Astrocyte of the hippocampus (primary cell): Measurements from ENCODE around the gene PACSIN3.

ENCODE experiments used
- DNase-seq: peaks from one replicate; pipeline ENCODE4 v3.0.0; 2011; ENCODE audit warnings: low read depth, low spot score

The PACSIN3 gene

DNA sequence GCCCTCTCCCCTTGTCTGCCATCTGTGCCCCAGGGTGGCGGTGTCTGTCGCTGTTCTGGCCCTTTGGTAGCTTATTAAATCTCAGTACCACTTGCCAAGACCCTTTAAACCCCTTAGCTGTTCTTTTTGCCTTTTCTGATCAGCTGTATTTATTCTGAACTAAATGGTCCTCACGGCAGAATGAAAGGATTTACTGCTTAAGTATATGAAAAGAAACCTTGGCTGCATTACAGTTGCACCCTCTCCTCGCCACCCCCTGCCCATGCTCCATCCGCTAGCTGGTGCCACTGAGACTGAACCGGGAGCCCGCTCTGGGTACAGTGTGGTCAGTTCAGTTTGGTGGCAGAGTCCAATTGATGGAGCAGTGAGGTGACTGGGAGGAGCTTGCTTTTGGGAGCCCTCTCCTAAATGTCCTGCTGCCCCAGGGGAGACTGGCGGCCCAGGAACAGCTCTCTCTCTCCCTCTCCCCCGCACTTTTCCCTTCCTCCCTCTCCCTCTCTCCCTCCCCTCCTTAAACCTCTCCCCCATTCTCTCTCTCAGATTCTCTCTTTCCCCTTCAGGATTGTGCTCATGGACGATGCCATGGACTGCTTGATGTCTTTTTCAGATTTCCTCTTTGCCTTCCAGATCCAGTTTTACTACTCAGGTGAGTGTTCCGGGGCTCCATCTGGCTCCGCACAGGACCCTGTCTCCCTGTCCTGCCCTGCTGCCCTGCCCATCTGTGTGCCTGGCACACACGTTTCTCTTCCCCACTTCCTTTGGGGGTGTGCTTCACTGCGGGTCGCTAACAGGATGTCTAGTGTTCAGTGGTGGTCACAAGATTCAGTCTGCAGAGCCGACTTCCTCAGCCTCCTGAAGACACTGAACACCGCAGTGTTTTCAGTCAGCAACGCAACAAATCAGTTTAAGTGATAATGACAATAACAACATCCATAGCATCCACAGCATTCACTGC, 31.3 kb downstream of the PACSIN3 start:
- no peak for DNase-seq

- peak; percentile 89 for DNase-seq
Measured at GRCh38 chr11:47152953-47153950, 33.0 kb downstream of the PACSIN3 start.

DNA sequence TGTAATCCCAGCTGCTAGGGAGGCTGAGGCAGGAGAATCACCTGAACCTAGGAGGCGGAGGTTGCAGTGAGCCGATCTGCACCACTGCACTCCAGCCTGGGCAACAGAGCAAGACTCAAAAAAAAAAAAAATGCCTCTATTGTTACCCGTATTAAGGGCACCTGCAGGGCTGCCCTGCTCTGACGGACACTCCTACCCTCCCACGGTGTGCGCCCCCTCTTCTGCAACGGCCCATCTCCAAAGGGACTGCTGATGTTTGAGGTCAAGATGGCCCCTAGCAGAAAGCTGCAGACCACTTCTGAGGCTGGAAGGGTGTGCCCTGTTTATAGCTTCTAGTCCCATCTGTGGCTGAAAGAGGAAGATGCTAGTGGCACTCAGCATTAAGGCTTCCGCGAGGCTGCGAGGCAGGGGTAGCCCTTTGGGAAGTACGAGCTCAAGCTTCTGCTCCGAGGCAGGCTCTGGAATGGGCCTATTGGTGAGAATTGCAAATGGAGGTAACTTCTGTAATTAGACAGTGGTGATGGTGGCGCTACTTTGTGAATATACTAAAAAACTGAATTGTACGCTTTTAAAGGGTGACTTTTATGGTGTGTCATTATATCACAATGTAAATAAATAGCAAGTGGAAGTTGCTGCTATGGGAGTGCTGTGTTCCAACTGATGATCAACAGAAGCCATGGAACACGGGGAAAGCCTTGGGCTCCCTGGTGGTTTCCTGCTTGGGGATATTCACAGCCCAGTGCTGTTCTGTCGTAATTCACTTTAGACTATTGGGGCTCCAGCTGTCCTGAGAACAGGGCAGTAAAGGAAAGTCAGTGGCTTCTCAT, 33.9 kb downstream of the PACSIN3 start:
- no peak for DNase-seq

DNA sequence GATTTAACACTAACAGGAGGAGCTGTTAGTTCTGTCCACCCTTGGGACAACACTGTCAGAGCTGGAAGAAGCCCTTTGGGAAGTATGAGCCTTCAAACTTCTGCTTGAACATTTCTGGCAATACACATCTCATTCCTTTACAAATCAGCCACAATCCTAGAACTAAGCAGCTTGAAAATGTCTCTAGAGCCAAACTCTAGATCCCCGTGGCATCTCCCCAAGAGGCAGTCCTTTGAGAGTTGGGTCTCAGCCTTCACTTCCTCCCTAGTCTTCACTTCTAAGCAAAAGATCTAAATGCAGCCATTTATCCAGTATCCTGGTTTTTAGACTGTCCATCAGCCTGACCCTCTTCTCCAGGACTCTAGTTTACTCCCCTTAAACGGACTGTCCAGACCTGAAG, 36.5 kb downstream of the PACSIN3 start:
- DNase-seq = no peak

GRCh38 chr11:47148903-47149531, 37.2 kb downstream of the PACSIN3 start:
- DNase-seq = no peak

- no peak for DNase-seq
Measured at GRCh38 chr11:47148270-47148669, 38.0 kb downstream of the PACSIN3 start.

DNA sequence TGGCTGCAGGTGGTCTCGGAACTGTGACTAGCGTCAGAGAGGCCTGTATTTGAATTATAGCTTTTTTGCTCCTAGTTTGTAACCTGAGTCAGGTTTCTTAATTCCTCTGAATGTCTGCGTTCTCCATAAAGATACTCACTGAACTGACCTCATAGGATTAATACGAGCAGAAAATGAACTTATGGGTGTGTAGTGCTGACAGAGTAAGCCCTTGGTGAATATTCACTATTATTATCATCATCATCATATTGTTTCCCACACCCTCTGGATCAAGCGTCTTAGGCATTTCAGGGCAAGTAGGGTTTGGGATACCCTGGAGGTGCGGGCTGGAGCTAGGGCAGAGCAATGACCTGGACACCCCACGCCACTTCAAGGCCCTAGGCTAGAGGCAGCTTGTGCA, 38.6 kb downstream of the PACSIN3 start:
- DNase-seq = no peak

- DNase-seq = no peak
Measured at GRCh38 chr11:47147250-47147649, 39.0 kb downstream of the PACSIN3 start.

- DNase-seq = no peak
Measured at GRCh38 chr11:47144541-47144940, 41.7 kb downstream of the PACSIN3 start.

DNA sequence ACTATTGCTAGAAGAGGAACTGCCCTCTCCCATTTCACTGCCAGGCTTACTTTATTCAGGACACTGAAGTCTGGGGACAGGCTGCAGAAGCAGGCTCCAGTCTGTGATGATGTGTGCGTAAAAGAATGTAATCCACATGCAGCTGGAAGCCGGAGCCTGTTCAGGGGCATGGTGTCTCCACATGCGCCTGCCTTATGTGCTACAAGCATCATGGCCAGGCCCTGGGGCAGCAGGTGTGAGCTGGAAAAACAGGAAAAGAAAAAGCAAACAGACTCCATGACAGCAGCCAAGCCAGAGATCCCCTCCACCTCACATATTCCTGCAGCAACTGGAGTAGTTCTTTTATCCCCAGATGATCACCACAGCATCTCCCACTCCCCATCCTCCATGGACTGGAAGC, 42.9 kb downstream of the PACSIN3 start:
- peak; percentile 71 for DNase-seq

DNA sequence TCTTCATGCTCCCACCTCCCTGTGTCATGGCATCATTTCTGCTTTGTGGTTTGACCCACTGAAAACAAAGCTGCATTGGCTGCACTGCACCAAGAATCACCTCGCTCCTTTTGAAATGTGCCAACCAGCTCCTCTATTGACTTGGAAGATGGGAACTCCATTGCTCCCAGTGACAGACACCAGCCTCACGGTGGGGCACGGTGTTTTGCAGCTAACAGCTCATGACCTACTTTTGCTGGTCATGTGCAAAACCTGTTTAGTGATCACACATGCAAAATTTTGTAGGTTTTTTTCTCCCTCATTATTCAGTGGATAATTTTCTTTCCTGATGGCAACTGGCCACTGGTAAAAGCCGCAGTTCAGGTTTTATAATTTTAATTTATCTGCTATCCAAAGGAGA, 46.4 kb downstream of the PACSIN3 start:
- DNase-seq = no peak

DNA sequence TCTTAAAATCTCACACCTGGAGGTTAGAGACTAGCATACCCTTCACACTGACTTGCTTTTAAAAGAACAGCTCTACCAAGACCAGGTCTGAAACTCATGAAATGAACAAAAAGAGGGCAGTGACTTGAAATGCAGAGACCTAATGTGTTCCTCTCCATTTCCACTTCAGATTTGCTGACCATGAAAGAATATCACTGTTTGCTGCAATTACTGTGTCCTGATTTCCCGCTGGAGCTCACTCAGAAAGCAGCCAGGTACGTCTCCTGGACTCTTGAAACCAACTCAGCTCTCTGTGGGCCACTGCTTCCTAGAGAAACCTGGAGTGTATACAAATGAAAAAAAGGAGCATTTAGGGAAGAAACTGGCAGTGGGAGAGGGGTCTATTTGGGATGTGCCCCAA, 48.8 kb downstream of the PACSIN3 start:
- no peak for DNase-seq

DNA sequence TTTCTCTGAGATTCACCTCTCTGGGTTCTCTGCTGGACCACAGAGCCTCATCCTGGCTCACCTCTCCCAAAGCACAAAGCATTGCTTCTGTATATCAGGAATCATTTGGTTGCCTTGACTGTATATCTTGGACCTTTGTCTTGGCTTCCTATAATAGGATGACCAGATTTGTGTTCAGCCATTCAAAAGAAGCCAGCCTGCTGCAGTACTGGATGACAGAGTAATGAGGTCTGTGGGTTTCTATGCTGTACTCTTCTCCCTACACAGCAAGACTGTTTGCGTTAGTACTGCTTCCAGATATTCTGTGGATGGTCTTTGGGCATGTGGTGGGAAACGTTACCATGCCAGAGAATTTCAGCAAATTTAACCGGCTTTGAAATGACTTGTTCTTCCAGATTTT, 49.3 kb downstream of the PACSIN3 start:
- DNase-seq = no peak

GRCh38 chr11:47136327-47136726, 49.9 kb downstream of the PACSIN3 start:
- no peak for DNase-seq

GRCh38 chr11:47132981-47133380, 53.3 kb downstream of the PACSIN3 start:
- DNase-seq = no peak

- no peak for DNase-seq
Measured at GRCh38 chr11:47132490-47132889, 53.7 kb downstream of the PACSIN3 start.

DNA sequence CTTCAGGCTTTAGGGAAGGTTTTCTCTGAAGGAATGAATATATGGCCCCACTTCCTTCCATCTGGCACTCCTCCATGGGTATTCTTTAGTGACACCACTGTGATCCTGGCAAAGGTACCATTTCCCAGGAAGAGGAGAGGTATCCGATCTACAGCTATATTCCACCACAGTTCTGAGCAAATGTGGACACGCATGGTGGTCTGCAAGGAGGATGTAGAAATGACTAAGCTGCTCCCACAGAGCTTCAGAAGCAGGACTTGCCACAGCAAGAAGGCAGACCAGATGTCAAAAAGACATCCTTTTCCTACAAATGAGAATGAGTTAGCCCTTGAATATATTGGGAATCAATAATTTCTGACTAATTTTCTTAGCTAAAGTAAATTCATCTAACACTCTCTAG, 55.1 kb downstream of the PACSIN3 start:
- no peak for DNase-seq

GRCh38 chr11:47130543-47130942, 55.7 kb downstream of the PACSIN3 start:
- no peak for DNase-seq
